ENCODE results near the gene CMTM1.
"Not testable (repeated sequence)": the region's sequence is repeated elsewhere in the genome, so short reads cannot be mapped to it uniquely, and the experiment has no call there.

CMTM1 gene

DNA sequence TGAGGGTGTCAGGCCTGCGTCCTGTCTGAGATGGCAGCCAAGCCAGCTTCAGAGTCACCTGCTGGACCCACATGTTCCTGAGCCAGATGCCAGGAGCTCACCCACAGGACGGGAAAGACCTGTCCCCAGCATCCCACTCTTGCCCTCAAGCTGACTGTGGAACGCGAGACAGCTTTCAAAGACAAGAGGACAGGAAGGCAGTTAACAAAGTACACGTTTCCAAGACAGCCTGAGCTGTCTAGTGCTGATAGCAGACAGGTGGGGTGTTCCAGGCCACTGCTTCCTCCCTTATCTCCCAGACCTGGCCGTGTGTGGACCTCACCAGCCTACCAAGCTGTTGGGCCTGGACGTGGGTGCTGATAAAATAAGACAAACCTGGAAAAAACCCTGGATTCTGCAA is 51.5 kb downstream of the CMTM1 start:
- DNase-seq: no peak

DNA sequence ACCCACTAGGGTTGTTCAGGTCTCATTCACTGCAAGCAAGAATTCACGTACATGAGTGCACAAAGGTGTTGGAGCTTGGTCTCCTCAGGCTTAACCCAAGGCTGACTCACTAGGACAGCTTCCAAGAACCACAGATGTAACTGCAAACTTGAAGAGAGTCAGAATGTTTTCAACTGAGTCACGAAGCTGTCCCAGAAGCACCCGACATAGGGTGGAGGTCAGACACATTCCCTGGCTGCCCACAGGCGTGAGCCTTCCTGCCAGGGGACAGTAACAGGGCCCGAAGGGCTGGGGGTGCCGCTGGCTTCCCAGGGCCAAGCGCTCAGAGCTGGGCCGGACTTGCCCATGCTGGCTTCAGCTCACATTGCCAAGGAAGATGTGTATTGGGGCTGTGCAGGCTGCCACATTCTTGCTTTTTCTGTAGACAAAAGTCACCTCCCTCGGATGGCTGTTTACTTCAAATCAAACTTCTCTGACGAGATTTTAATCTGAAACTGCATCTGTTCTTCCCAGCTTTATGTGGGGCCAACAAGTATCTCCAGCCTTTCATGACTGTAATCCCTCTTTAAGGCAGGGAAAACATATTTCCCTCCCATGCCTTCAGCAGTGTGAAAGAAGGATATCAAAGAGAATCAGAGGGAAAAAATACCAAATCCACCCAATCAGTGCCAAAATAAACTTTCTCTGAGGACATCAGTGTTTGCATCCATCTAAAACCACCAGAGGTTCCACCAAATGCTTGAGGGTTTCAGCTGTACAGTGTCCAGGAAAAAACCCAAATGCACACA is 52.5 kb downstream of the CMTM1 start:
- no peak for DNase-seq

DNA sequence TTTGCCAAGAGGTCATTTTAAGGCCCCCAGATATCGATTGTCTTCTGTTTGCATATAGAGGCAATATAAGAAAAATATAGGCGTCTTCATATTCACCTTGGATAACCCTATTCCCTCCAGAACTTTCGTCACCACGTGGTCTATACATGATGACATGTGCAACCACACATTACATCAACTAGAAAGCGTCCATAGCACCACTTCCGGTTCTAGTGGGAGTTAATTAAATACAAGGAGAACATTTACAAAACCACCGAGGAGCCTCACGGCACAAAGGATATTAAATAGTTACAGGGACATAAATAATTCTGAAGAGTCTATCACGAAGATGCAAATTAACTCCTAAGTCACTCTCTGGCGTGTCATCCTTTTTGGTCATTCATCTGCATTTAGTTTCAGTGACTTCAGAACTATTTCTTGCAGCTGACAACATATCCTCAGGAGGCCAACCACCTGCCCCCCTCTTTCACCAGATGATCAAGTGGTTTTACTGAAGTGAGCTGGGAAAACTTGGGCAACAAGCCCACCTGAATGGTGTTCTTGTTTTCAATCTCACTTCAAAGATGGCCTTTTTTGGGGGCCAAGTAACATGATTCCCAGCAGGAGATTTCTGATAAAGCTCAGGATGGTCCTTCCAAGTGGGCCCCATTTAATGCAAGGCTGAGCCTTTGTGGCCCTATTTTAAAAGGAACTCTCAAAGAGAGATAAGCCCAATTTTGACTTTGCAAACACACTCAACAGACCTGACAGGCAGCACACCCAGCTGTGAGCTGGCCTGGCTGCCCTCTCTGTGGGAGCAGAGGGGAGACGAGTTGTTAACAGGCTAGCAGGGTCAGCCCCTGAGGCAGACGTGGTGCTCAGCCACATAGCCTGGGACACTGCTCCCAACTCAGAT is 53.5 kb downstream of the CMTM1 start:
- DNase-seq: no peak

DNA sequence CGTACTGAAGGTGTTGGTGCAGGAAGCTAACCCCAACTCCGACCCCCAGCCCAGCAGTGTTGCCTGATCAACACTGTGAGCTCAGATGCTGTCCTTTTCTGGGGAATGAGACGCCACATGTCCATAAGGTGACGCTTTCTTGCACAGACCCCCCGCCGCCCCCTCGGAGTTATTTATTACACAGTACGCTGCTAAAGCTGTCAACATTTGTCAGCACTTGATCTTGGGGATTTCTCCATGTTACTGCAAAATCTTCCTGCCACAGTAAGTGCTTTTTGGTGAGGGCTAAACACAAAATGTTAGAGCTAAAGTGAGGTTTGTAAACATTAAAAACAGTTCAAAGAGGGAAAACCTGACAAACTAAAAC is 54.2 kb downstream of the CMTM1 start:
- no peak for DNase-seq

DNA sequence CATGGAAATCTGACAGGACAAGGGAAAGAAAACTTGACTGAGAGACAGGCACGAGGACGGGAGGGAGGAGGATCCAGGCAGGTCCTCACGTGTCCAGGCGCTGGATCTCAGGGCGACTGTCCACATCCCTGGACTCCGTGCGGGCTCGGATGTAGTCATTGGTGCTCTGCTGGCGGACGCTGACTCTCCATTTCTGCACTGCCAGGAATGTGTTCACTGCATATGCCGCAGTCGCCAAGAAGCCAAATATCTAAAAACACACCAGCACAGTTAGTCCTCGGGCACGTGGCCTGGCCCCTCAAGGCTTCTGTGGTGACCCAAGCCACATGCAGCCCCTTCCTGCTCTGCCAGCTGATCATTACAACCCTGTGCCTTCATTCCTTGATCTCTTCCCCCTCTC is 55.7 kb downstream of the CMTM1 start:
- no peak for DNase-seq

DNA sequence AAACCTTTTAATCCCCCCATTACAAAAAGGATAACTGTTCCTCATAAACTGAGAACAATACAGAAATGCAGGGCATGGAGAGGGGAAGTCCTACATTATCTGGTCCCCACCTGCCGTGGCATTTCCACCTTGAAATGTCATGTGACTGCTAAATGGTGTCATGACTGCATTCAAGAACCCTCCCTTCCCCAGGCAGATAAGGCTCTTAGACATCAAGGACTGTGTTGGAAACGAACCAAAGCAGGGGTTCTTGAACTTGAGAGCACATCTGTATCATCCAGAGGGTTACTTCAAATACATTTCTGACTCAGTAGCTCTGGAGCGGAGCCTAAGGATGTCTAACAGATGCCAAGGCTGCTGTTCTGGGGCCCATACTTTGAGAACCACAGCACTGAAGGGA is 56.6 kb downstream of the CMTM1 start:
- DNase-seq: no peak

DNA sequence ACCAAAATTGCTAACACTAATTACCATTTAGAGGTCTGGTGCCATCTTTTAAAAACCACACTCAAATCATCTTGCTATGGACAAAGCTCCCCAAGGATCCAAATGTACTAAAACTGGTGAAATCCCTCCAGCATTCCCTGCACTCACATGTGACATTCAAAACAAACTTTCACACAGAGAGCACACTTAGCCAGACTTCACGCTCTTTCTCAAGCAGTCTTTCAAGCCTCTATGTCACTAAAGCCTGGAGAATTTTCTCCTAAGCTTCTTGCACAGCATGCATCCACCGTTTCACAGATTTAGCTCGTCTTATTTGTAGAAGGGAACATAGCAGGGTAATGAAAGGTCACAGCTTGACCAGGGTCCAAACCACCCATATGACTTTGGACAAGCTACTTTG is 57.5 kb downstream of the CMTM1 start:
- DNase-seq: no peak

DNA sequence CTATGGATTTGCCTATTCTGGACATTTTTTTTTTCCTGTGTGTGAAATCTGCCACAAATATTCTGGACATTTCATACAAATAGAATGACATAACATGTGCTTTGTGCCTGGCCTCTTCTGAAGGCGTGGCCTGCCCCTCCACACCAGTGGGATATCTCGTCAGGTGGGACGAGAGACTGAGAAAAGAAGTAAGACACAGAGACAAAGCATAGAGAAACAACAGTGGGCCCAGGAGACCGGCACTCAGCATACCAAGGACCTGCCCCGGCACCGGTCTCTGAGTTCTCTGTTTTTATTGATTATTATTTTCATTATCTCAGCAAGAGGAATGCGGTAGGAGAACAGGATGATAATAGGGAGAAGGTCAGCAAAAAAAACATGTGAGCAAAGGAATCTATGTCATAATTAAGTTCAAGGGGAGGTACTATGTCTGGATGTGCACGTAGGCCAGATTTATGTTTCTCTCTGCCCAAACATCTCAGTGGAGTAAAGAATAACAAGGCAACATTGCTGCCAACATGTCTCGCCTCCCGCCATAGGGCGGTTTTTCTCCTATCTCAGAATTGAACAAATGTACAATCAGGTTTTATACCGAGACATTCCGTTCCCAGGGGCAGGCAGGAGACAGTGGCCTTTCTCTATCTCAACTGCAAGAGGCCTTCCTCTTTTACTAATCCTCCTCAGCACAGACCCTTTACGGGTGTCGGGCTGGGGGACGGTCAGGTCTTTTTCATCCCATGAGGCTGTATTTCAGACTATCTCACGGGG is 61.6 kb downstream of the CMTM1 start:
- DNase-seq: not testable (repeated sequence)

Measured in CD4-positive, alpha-beta T cell treated with Interferon gamma for 1 hour (primary cell).